ENCODE measurements around the gene MRPS18A. TPM values are rescaled to one million over a fixed set of nuclear protein-coding genes. Genes with fewer than 3 reads are reported as not detected.

Gene MRPS18A
- total RNA-seq, 1 donor from 2014 or later, result 38.1 TPM

DNA sequence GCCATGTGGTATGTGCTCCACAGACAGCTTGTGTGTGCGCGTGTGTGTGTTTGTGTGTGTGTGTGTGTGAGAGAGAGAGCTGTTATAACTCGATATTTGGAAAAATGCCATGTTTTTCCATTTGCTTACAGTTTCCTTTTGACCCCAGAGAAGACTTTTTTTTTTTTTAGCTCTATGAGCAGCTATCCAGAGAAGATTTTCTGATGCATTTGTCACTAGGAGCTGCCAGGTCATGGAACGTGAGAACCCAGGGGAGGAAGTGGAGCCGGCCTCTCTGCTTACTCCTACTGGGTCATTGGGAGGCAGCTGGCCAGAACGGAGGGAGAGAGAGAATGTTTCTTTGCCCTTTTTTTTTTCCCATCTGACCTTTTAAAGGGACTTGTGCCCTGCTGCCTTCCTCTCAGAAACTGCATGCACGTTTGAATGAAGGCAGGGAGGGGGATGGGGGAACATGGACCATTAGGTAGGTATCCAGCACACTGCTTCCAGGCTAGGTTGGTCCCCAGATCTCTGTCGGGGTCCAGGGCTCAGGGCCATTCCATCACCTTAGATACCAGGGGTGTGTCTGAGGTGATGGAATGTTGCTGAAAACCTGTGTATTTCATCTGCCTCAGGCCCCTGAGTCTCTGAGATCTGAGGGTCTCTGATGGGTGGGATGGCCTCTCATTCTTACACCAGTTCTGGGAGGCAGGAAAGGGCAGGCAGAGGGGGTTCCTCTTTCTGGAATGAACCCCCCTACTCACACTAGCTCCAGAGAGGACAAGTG is 11.2 kb upstream of the MRPS18A start:
- DNase-seq (ENCODE audit: low read depth in 2 of 2), result peak; percentile 85 to 97

DNA sequence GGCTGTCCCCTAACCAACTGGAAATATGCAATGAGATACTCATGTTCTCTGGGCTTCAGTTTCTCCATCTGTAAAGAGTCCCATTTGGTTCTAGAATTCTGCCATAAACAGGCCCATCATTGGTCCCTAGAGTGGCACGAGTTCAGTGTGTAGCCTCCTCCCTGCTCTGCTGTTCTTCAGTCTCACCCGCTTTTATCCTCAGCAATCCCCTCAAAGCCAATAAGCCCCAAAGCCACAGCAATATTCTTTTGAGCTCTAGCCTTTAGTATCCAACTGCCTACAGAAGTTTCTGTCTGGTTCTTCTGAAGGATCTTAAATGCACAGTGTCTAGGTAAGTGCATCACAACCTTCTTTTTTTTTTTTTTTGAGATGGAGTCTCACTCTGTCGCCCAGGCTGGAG is 9.8 kb upstream of the MRPS18A start:
- DNase-seq (ENCODE audit: low read depth in 2 of 2), result no peak

DNA sequence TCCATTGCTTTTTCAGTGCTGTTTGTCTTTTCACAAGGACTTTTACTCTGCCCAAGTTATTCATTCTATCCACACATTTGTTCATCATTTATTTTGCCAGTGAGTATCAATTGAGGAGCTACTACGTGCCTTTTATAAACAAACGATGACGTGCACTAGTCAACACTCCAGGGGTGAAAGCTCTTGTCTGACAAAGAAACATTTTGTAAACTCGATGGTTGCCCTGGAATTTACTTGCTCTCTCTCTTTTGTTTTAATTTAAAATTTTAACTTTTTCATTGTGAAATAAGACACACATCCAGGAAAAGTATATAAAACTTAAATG is 8.3 kb upstream of the MRPS18A start:
- no peak for DNase-seq (ENCODE audit: low read depth in 2 of 2)

DNA sequence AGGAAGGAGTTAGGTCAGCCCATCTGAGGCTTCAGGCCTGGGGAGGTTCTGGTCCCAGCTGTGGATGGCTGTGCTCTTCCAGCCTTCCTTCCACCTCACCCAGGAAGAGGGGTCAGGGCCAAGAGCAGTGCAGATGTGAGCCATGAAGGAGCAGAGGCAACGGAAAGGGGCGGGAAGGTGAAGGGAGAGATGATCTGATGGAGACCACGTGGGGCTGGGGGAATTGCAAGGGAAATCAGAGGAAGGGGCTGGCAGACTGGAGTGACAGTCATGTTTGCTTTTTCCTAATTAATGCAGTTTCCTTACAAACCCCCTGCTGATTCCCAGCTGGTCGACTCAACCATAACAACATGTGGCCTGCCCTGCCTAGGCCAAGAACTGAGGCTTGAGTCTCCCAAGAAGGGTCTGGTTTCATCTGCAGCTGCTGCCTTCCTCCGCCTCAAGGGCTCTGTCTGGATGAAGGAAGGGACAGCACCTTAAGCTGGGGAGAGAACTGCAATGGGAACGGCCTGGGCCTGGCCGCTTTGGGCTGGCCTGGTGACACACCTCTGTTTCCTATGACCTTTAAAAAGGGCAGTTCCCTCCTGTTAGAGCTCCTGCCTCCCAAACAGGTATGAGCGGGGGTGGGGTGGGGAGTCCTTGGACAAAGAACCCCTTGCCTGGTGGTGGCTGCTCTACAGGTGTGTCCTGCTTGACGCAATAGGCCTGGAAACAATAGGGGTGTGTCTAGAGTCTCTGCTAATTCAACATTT is 7.8 kb upstream of the MRPS18A start:
- DNase-seq (ENCODE audit: low read depth in 2 of 2), result no peak

DNA sequence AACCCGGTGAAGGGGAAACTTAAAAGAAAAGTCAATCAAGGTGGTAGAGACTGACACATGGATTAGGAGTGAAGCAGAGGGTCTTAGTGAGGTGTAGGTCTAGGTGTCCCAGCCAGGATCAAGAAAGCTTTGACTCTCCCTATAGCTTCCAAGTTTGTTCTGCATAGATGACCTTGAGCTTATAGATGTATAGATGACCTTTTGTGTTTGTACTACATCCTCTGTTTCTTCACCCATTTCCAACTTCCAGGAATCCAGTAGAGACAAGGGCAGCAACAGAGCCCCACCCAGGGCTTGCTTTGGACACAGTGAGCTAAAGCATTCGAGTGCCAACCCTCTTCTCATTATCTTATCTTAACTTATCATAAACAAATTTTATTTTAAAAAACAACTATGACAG is 1.8 kb upstream of the MRPS18A start:
- no peak for DNase-seq (ENCODE audit: low read depth in 2 of 2)

DNA sequence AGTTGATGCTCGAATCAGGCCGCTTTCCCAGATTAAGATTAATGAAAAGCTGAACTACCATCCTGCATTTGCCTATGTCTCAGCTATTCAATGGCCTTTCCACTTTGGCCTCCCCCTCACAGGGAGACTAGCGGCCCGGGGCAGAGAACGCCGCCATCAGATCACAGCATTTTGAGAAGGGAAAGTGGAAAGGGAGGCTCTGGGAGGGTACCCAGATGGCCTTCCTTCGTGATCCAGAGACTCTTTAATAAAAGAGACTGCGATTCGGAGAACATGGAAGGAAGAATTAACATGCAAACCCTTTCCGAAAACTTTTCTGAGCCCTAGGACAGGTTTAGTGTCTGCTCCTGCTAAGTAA is 533 bp downstream of the MRPS18A start:
- no peak for DNase-seq (ENCODE audit: low read depth in 2 of 2)

DNA sequence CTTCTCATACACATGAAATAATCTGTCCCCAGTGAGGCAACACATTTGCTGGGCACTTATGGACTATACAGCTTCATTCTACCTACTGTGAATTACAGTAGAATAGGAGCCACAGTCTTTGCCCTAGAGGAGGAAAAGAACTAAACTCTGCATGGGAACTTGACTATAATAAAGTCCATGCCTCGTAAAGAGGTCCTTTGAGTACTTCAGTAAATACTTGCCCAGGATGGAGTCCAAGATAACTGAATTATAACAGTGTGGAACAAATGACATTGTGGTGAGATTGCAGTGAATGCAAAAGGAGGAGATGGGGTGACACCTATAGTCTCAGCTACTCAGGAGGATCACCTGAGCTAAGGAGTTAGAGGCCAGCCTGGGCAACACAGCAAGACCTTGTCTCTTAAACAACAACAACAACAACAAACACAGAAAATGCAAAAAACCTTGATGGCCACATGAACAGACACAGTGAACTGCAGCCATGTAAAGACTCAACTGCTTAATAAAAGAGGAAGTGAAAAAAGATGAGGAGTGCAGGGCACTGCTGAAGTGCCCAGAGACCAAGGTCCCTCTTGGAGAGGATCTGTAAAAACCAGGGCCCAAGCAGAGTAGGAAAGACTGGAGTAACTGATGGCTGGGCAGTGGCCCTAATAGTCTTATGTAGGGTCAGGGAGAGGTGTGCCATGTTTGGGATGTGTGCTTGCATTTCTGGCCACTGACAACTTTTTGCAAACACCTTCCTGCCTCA is 3.7 kb downstream of the MRPS18A start:
- DNase-seq (ENCODE audit: low read depth in 2 of 2), result no peak

DNA sequence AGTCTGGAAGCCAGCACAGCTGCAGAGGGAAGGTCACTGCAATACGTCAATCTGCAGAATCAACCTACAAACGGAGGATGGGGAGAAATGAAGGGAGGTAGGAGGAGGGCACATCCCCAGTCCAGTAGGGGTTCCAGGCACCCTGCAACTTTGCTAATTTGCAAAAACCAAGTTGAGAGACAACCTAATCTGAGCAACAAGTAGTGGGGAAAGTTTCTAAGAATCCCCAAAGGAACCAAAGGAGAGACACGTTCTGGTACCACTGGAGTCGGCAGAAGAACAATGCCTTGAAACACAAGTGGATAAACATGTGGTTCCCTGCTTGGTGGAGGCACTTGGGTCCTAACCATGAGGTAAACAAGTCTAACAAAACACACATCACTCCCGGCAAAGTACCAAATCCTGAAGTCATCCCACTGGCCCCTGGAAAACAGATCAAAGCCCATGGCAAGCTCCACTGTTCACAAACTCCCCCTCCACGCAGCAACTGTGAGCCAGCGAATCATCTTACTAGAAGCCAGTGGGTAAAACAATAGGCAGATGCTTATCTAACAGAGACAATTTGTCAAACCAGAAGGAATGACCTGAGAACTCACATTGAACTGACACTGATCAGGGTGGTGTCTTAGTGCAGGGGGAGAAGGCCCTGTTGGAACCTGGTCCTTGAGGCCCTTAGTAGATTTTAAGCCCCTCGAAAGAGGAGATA is 4.7 kb downstream of the MRPS18A start:
- DNase-seq (ENCODE audit: low read depth in 2 of 2), result peak in 1 of 2 donors; percentile 54

DNA sequence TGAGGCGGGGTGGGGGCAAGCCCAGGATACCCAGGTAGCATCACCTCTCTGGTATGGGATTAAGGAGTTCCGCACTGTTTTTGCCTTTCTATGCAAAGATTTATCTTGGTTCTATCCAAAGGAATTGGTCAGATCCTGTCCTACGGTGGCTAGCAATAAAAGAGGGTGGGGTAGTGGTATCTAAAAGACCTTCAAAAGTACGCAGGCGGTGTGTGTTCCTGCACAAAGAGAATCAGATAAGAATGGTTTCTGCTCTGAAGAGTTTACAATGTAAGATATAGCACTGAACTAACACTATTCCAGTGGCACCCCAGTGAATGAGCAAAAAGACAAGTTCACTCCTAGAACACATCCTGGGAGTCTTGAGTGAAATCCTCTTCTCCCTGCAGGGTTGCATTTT is 6.3 kb downstream of the MRPS18A start:
- DNase-seq (ENCODE audit: low read depth in 2 of 2), result no peak

DNA sequence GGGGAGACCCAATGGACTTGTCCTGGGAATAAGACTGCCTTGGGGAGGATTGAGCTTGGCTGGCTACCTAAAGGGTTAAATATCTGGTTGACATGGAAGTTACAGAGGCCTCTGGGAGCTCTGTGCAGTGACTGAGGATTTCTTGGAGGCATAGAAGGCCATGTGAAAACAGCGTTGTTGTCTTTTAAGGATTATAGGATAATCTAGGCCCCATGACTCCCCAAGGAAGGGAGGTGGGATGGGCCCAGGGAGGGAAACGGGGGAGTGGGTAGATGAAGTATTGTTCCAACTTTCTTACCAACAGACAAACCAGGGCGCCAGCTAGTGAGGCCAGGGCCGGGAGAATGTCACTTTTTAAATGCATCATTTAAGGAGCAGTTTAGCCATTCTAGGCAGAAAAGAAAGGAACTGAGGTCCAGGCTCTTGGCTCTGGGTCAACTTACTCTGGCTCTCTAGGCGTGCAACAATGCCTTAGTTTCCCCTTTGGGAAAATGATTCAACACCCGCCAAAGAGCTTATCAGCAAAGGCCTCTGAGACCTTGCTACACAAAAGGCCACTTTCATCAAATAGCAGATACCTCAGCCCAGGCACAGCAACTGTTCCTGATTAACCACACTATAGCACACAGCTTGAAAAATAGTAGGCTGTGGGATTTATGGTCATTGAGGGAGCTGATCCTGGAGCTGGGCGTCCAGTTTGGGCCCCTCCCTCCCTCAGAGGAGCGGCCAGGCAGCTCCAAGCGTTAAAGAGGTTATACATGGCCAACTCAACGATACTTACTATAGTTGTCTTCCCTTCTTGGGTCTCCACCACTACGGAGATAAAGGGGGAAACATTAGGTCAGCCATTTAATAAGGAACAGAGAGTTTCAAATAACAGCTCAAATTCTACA is 7.0 kb downstream of the MRPS18A start:
- no peak for DNase-seq (ENCODE audit: low read depth in 2 of 2)

DNA sequence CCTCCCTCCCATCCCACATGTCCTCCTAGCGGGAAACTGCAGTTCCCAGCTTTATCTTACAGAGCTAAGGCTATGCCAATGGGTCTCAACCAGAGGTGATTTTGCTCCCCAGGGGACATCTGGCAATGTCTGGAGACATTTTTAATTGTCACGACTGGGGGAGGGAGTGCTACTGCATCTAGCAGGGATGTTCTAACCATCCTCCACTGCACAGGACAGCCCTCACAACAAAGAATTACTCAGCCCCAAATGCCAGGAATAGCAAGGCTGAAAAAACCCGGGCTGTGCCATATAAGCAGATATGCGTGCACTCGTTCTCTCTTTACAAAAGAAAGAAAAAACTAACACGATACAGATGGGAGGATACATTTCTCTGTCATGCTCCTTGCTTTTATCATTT is 8.5 kb downstream of the MRPS18A start:
- DNase-seq (ENCODE audit: low read depth in 2 of 2), result no peak

DNA sequence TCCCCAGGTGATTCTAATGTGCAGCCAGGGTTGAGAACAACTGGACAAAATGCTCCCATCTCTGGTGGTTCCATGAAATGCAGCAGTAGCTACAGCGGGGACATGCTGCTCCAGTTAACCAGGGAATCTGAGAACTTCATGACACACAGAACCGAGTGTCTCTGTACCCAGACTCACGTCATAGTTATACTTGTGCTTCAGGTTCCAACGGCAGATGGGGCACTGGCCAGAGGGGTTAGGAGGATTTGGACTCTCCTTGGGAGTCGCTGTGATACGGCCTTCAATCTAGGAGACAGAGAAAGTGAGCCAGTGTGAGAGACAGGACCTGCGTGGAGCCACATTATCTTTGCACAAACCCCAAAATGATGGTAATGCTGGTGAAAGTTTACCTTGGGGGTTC is 9.2 kb downstream of the MRPS18A start:
- DNase-seq (ENCODE audit: low read depth in 2 of 2), result no peak

DNA sequence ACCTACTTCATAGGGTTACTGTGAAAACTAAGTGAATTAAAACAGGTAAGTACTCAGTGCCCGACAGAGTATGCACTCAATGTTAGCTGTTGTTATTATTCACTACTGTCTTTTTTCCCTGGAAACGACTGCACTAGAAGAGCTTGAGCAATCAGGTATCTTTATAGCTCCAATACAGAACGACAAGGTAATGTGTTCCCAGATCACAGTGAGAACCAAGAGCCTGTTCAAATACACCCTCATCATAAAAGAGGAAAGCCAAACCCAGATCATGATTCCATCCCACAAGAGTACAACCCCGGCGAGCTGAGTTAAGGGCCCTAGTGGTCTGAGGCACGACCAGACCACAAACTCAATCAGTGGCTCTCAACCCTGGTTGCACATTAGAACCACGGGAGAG is 9.8 kb downstream of the MRPS18A start:
- DNase-seq (ENCODE audit: low read depth in 2 of 2), result no peak

DNA sequence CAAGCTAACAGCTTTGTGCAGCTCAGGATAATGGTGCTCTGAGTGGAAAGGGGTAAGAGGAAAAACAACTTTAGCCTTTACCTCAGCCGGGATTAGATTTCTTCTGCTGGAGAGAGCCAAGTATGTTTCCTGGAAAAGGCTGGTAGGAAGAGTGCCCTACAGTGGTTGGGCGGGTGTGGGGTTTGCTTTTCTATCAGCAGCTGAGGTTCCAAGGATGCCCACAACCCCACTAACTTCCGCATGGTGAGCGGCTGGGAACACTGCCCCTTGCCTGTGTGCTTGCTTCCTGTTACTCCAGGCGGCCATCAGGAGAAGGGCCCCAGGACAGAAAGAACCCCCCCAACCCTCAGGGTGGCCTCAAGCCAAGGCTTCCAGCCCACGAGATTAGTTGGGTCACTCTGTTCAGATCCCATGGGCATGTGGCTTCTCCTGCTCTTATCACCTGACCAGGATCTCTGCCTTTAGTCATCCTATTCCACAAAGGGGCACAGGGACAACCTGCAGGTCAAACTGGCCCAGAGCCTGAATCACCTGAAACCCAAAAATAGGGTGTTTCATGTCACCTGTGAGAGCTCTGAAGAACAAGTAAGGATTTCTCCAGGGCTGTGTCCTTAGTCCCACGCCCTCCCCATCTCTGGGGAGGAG is 10.5 kb downstream of the MRPS18A start:
- DNase-seq (ENCODE audit: low read depth in 2 of 2), result no peak

DNA sequence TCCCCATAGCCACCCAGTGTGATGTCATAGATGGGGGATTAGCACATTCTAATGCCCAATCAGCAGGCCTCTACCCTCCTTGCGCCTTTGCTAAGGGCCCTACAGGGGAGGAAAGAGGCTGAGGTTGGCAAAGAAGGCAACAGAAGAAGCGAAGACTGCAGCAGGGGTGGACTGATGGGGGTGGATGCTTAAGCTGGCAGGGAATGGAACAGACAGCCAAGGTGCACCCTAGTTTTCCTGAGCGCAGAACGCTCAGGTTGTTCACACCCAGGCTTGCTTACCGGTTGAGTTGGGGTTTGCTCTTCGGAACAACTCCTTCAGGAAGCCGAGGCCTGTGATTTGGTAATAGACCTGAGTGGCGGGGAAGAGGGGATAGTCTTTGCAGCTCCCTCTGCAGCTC is 12.7 kb downstream of the MRPS18A start:
- no peak for DNase-seq (ENCODE audit: low read depth in 2 of 2)

DNA sequence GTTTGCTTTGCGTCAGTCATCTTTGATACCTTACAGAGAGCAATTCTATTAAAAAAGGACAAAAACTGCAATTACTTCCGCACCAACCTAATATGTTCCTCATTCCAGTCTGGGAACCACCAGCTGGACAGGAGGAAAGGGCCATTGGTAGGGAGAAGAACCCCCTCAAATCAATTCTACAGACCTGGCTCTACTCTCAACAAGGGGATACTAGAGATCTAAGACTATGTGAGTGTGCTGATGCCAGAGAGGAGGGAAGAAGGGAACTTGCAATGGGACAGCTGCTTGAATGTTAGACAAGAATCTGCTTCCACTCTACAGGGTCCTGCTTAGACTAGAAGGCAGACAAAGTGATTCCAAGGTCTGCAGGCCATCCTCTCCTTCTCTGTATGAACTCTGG is 13.3 kb downstream of the MRPS18A start:
- no peak for DNase-seq (ENCODE audit: low read depth in 2 of 2)

DNA sequence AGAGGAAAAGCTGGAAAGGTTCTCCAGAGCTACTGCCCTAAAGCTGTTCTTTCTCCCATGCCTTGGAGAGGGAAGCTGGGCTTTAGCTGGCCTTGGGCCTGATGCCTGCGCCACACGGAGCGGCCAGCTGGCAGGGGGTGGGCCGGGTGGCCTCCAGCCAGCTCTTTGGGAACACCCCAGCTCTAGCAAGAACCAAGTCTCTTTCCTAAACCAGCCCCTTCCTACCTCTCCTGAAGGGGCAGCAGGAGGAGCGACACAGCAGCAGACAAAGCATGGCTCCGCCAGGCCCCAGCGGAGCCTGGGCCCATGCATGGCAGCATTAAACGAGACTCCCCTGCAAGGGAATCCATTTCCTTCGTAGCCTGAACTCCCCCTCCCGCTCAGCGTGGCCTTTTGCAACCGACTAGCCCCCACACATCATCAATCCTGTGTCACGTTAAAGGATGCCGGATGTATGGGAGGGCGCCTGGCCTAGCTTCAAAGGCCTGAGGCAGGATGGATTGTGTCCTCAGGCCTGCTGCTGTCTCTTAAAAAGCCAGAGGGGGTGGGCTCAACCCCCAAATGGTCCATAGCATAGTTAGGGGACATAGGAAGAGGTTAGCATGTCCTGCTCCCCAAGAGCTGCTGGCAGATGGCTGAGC is 14.0 kb downstream of the MRPS18A start:
- DNase-seq (ENCODE audit: low read depth in 2 of 2), result no peak

DNA sequence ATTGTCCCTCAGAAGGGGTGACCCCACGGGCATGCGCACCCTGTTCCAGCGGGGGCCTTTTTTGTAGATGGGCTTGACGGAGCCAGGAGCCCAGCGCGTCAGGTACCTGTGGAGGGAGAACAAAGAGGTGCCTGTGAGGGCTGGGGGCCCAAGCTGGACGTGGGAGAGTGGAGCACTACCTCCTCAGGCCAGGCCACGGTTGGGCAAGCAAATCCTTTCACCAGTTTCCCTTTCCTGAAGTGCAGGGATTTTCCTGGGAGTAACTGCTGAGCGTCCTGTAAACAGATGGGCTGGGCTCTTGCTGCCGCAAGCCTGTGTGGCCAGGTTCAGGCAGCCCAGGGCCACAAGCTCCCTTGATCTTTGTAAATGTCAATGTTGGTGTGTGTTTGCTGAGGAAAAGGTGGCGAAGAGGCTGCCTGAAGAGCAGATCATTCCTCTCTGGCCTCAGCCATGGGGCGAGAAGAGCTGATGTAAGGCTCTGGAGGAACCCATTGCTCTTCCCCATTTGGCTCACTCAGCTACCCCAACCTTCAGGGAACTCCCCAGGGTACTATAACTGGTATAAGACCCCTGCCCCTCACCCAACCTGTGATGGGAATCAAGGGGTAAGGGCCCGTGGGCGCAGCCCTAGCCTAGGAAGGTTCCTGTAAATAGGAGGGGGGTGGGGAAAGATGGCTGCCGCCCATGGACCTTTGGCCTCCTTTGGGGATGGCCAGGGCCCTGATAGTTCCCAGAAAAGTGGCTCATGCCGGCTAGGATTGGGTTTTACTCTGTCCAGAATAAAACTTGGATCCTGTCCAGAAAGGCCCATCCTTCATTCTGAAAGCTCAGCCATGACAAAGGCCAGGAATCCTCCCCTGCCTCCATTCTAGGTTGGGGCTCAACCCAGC is 15.5 kb downstream of the MRPS18A start:
- DNase-seq (ENCODE audit: low read depth in 2 of 2), result no peak

Measured in lung microvascular endothelial cell (primary cell).